HCT116 (cell line): ENCODE data around the gene TRPV4.

Source experiments
- CEBPB ChIP-seq: IDR thresholded peaks from 2 replicates; pipeline ENCODE4 v1.6.1; 2012; ENCODE audit warnings: low read depth
- CTCF ChIP-seq, 3 experiments: fragments of 200-600 bp in 1 of 3; sonication (generic) in 1 of 3; IDR thresholded peaks in 2 of 3; conservative IDR thresholded peaks in 1 of 3; 2 replicates each; pipeline ENCODE4 v1.5.1; 2012 to 2017; ENCODE audit warnings: low read depth in 2 of 3, low read length in 2 of 3, antibody characterized with exemption in 1 of 3, borderline replicate concordance in 1 of 3, control low read depth in 1 of 3, mild to moderate bottlenecking in 1 of 3, mixed read lengths in 1 of 3, mixed run types in 1 of 3, moderate library complexity in 1 of 3; ENCODE audit not compliant: insufficient read depth in 1 of 3
- EGR1 ChIP-seq: IDR thresholded peaks from 2 replicates; pipeline ENCODE4 v1.6.1; 2012; ENCODE audit warnings: low read depth
- EZH2phosphoT487 ChIP-seq: fragments of 200-600 bp; IDR thresholded peaks from 2 replicates; pipeline ENCODE4 v1.6.1; 2018; ENCODE audit warnings: antibody characterized with exemption, borderline replicate concordance
- JUND ChIP-seq: IDR thresholded peaks from 2 replicates; pipeline ENCODE4 v1.6.1; 2012
- POLR2A ChIP-seq: IDR thresholded peaks from 2 replicates; pipeline ENCODE4 v1.7.0; 2011; ENCODE audit warnings: borderline replicate concordance; ENCODE audit not compliant: insufficient read depth, insufficient read length; ENCODE audit errors: extremely low read depth
- POLR2AphosphoS5 ChIP-seq: IDR thresholded peaks from 2 replicates; pipeline ENCODE4 v1.6.1; 2011; ENCODE audit warnings: mild to moderate bottlenecking, low read depth, low read length, moderate library complexity
- REST ChIP-seq: IDR thresholded peaks from 2 replicates; pipeline ENCODE4 v1.6.1; 2012; ENCODE audit warnings: low read depth
- SIN3A ChIP-seq: IDR thresholded peaks from 2 replicates; pipeline ENCODE4 v1.6.1; 2012; ENCODE audit warnings: low read depth
- SP1 ChIP-seq: IDR thresholded peaks from 2 replicates; pipeline ENCODE4 v1.6.1; 2012; ENCODE audit warnings: low read depth
- TCF7L2 ChIP-seq: IDR thresholded peaks from 2 replicates; pipeline ENCODE4 v1.7.0; 2011; ENCODE audit warnings: borderline replicate concordance, inconsistent platforms; ENCODE audit not compliant: insufficient read depth, insufficient read length; ENCODE audit errors: extremely low read depth
- ZNF274 ChIP-seq: fragments of 200-500 bp; sonication (Bioruptor generic); IDR thresholded peaks from 2 replicates; pipeline ENCODE4 v1.6.1; 2014; ENCODE audit warnings: mild to moderate bottlenecking, low read depth, low read length, inconsistent platforms

- no peak for TF ChIP-seq CTCF (IDR thresholded peaks at IDR 0.05 in 2 of 3, conservative IDR thresholded peaks at IDR 0.05 in 1 of 3; ENCODE audit: borderline replicate concordance in 1 of 3, insufficient read depth in 1 of 3, low read depth in 2 of 3, low read length in 2 of 3)
- no peak for TF ChIP-seq EGR1
- TF ChIP-seq CEBPB: no peak
- TF ChIP-seq JUND: no peak
- no peak for TF ChIP-seq POLR2A
- no peak for TF ChIP-seq TCF7L2
- TF ChIP-seq POLR2AphosphoS5: no peak
- no peak for TF ChIP-seq REST
- no peak for TF ChIP-seq EZH2phosphoT487
- TF ChIP-seq SP1: no peak
- TF ChIP-seq SIN3A: no peak
- TF ChIP-seq ZNF274: no peak
Observed at GRCh38 chr12:109734219-109735000, 98.8 kb downstream of the TRPV4 start.
